SKM-1 (cell line): ENCODE results near the gene RNF208.

Experiments
- DNase-seq: peaks from one replicate; lab custom pipeline; 2025; ENCODE audit not compliant: unreplicated experiment; lab: John Stamatoyannopoulos, UW

RNF208 gene

GRCh38 chr9:137178201-137178938 lies 43.7 kb downstream of the RNF208 start:
- DNase-seq = no peak

GRCh38 chr9:137176302-137177182 lies 45.5 kb downstream of the RNF208 start:
- no peak for DNase-seq

- DNase-seq = no peak
Measured at GRCh38 chr9:137175345-137175961, 46.6 kb downstream of the RNF208 start.

- no peak for DNase-seq
Measured at GRCh38 chr9:137174722-137175293, 47.2 kb downstream of the RNF208 start.

DNA sequence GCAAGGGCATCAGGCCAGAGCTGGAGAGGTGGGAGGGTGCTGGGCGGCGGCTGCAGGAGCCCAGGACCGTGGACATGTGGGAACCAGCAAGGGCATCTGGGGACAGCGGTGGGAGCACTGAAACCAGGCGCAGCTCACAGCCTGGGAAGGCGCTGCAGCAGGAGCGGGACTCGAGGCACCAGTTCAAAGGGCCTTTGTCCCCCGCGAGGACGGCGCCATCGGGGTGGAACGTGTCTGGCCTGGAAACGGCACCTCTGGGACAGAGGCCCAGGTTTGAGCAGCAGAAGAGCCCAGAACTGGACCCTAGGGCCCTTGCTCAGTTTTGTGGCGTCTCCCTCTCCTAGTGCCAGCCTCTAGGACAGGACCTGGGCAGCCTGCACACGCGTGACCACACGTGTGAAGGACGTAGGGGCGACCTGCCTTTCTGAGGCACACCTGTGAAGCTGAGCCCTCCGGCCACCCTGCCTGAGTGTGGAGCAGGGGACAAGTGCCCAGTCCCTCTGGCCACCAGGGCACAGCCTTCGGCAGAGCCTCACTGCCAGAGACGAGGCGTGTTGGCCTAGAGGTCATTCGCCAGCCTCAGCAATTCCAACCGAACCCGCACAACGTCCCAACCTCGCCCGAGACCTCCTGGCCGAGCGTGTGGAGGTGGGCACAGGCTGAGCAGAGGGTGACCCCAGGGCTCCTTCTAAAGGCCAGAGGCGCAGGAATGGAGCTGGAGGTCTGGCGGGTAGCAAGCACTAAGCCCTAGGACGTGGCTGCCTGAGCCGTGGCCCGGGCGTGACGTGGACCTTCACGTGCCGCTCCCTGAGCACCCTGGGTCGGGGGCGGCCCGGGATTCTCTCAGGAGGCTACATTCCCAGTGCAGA lies 48.0 kb downstream of the RNF208 start:
- DNase-seq = no peak

GRCh38 chr9:137172901-137173795 lies 48.9 kb downstream of the RNF208 start:
- DNase-seq = no peak

DNA sequence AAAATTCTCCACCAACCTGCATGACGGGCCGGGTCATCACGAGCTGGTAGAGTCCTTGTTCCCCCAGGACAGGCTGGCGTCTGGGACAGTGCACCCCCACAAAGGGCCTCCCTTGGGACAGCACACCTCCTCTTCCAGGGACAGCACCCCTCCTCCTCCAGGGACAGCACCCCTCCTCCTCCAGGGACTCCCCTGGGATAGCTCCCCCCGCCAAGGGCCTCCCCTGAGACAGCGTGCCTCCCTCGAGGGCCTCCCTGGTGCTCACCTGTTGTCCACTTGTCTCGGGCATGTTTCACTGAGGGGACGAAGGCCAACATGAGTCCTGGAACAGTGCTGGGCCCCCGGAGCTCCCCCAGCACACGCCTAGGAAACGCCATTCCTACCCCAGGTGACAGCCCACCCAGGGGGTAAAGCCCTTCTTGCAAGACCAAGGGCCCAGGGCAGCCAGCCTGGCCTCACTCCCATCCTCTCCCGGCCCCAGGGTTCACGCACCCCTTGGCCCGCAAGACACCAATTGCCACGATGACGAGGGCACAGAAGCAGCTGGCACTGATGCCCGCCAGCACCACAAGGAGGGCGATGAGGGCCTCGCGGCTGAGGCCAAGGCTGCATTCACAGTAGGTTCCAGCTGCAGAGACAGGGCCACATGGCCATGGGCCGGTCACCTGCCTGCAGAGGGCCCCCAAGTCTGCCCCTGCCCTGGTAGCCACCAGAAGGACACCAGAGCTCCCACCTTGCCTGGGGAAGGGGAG lies 50.7 kb downstream of the RNF208 start:
- DNase-seq = no peak

GRCh38 chr9:137170486-137171148 lies 51.4 kb downstream of the RNF208 start:
- no peak for DNase-seq
